HG03439 (cell line): ENCODE data around the gene FBXW2.
A peak's percentile ranks its signal among the peaks of the same experiment; 100 is the strongest.
"Not testable (repeated sequence)": the region's sequence is repeated elsewhere in the genome, so short reads cannot be mapped to it uniquely, and the experiment has no call there.

Source experiments
- ATAC-seq: cut with Tn5 transposase; IDR thresholded peaks from one replicate; pipeline ENCODE4 v1.9.1; 2021; ENCODE audit warnings: mild to moderate bottlenecking, moderate library complexity; ENCODE audit not compliant: unreplicated experiment

Gene FBXW2

GRCh38 chr9:120792898-120793765 is at the start of gene FBXW2:
Gene FBXW2, minus strand, starts transcription at chr9:120793416. Its CDS starts 5,158 bp downstream, at chr9:120788258.
- ATAC-seq: peak; percentile 94

GRCh38 chr9:120841930-120842684 is 48.9 kb upstream of the FBXW2 start:
- no peak for ATAC-seq

- no peak for ATAC-seq
Observed at GRCh38 chr9:120839146-120839545, 45.9 kb upstream of the FBXW2 start.

GRCh38 chr9:120837921-120838320 is 44.7 kb upstream of the FBXW2 start:
- ATAC-seq: no peak

GRCh38 chr9:120833325-120833724 is 40.1 kb upstream of the FBXW2 start:
- no peak for ATAC-seq

- no peak for ATAC-seq
Observed at GRCh38 chr9:120832807-120833206, 39.6 kb upstream of the FBXW2 start.

- no peak for ATAC-seq
Observed at GRCh38 chr9:120830865-120831264, 37.6 kb upstream of the FBXW2 start.

GRCh38 chr9:120830151-120830550 is 36.9 kb upstream of the FBXW2 start:
- no peak for ATAC-seq

GRCh38 chr9:120829650-120830049 is 36.4 kb upstream of the FBXW2 start:
- ATAC-seq: no peak

GRCh38 chr9:120820095-120820494 is 26.9 kb upstream of the FBXW2 start:
- no peak for ATAC-seq

- ATAC-seq: no peak
Observed at GRCh38 chr9:120818595-120818994, 25.4 kb upstream of the FBXW2 start.

- no peak for ATAC-seq
Observed at GRCh38 chr9:120815075-120815474, 21.9 kb upstream of the FBXW2 start.

GRCh38 chr9:120808931-120809330 is 15.7 kb upstream of the FBXW2 start:
- no peak for ATAC-seq

GRCh38 chr9:120807607-120808379 is 14.6 kb upstream of the FBXW2 start:
- ATAC-seq: no peak

GRCh38 chr9:120804784-120805363 is 11.7 kb upstream of the FBXW2 start:
- not testable (repeated sequence) for ATAC-seq

- no peak for ATAC-seq
Observed at GRCh38 chr9:120801441-120801840, 8.2 kb upstream of the FBXW2 start.

- no peak for ATAC-seq
Observed at GRCh38 chr9:120791161-120791560, 2.1 kb downstream of the FBXW2 start.

- no peak for ATAC-seq
Observed at GRCh38 chr9:120787933-120788332, 5.3 kb downstream of the FBXW2 start.

- ATAC-seq: no peak
Observed at GRCh38 chr9:120783602-120784047, 9.6 kb downstream of the FBXW2 start.

- ATAC-seq: no peak
Observed at GRCh38 chr9:120781236-120781635, 12.0 kb downstream of the FBXW2 start.

GRCh38 chr9:120780367-120780766 is 12.8 kb downstream of the FBXW2 start:
- ATAC-seq: no peak
